ENCODE measurements around the gene RHOT2.

DNA sequence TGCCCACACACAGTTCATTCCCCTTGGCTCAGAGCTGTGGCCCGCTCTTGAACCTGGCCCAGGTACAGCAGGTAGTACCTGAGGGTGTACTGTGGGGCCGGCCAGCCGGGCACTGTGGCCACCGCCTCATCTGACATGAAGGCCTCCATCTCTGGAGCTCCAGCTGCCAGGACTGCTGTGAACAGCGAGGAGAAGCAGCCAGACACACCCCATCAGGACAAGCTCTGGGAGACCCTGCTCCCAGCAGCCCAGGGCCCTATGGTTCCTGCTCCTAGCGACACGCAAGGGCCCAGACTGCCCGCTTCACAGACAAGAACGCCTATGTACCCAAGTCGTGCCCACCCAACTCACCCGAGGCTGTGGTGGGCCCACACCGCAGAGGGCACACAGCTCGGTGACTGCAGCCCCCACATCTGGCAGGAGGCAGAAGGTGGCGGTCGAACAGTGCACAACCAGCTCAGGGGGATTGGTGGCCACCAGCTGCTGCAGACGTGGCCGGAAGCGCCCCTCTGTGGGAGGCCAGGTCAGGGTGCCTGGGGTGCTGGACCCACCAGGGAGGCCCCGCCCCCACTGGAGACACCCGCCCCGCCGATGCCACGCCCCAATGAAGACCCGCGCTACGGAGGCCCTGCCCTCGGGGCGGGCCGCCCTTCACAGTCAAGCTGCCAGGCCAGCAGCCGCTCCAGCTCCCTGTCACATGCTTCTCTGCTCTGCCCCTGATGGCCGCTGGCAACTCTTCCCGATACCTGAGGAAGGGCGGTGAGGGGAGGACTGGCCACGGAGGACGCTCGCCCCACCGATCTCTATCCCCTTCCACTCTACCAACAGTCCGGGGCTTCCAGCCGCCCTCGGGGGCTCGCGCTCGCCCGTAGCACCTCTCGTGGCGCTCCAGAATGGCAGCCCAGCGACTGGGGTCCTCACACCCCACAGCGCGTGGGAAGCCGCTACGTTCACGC, 11.2 kb downstream of the RHOT2 start:
- TF ChIP-seq, protein P1, sequence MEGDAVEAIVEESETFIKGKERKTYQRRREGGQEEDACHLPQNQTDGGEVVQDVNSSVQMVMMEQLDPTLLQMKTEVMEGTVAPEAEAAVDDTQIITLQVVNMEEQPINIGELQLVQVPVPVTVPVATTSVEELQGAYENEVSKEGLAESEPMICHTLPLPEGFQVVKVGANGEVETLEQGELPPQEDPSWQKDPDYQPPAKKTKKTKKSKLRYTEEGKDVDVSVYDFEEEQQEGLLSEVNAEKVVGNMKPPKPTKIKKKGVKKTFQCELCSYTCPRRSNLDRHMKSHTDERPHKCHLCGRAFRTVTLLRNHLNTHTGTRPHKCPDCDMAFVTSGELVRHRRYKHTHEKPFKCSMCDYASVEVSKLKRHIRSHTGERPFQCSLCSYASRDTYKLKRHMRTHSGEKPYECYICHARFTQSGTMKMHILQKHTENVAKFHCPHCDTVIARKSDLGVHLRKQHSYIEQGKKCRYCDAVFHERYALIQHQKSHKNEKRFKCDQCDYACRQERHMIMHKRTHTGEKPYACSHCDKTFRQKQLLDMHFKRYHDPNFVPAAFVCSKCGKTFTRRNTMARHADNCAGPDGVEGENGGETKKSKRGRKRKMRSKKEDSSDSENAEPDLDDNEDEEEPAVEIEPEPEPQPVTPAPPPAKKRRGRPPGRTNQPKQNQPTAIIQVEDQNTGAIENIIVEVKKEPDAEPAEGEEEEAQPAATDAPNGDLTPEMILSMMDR (conservative IDR thresholded peaks at IDR 0.05) = no peak
- no peak for TF ChIP-seq ZFX (IDR thresholded peaks at IDR 0.05)
